ENCODE data around the gene AMN.

- TF ChIP-seq POLR2AphosphoS5 (IDR thresholded peaks at IDR 0.05; ENCODE audit: low read depth, low read length) (no peak), SIN3A (IDR thresholded peaks at IDR 0.05; ENCODE audit: borderline replicate concordance, insufficient read depth, low read length) (no peak)
These were observed 29.3 kb downstream of the AMN start for GRCh38 chr14:102951799-102952198.

All from PFSK-1 (cell line).